Dermis blood vessel endothelial cell (primary cell): Measurements from ENCODE around the gene RPL6. TPM values are rescaled to one million over a fixed set of nuclear protein-coding genes. Genes with fewer than 3 reads are reported as not detected.
"Not testable (repeated sequence)": the region's sequence is repeated elsewhere in the genome, so short reads cannot be mapped to it uniquely, and the experiment has no call there.

Experiments
- DNase-seq: peaks from one replicate; pipeline ENCODE4 v3.0.0; 2010
- total RNA-seq: library from RNA; depleted of rRNA; stranded (reverse); fragments of >200 nt; gene quantifications from 2 replicates; pipeline ENCODE4 v1.2.3, GENCODE V29; 2014

Gene RPL6
- 1,017 and 1,050 TPM in 2 replicates for total RNA-seq

GRCh38 chr12:112409064-112409905 lies at the start of gene RPL6:
Gene RPL6, minus strand, starts transcription at chr12:112409605. Its CDS starts 949 bp downstream, at chr12:112408656.
- DNase-seq = peak; percentile 95

DNA sequence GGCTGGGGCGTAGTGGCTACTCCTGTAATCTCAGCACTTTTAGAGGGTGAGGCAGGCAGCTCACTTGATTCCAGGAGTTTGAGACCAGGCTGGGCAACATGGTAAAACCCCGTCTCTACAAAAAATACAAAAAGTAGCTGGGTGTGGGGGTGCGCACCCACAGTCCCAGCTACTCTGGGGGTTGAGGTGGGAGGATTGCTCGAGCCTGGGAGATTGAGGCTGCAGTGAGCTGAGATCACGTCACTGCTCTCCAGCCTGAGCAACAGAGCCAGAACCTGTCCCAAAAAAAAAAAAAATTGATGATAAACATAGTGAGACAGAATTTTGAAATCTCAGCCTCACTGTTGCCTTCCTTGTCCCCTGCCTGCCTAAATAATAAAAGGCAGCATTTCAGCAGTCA lies 49.3 kb upstream of the RPL6 start:
- no peak for DNase-seq

- no peak for DNase-seq
Observed at GRCh38 chr12:112458330-112458729, 48.9 kb upstream of the RPL6 start.

DNA sequence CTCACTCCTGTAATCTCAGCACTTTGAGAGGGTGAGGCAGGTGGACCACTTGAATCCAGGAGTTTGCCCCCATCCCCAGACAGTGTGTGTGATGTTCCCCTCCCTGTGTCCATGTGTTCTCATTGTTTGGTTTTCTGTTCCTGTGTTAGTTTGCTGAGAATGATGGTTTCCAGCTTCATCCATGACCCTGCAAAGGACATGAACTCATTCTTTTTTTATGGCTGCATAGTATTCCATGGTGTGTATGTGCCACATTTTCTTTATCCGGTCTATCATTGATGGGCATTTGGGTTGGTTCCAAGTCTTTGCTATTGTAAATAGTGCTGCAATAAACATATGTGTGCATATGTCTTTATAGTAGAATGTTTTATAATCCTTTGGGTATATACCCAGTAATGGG lies 47.7 kb upstream of the RPL6 start:
- not testable (repeated sequence) for DNase-seq

- no peak for DNase-seq
Observed at GRCh38 chr12:112456029-112456428, 46.6 kb upstream of the RPL6 start.

DNA sequence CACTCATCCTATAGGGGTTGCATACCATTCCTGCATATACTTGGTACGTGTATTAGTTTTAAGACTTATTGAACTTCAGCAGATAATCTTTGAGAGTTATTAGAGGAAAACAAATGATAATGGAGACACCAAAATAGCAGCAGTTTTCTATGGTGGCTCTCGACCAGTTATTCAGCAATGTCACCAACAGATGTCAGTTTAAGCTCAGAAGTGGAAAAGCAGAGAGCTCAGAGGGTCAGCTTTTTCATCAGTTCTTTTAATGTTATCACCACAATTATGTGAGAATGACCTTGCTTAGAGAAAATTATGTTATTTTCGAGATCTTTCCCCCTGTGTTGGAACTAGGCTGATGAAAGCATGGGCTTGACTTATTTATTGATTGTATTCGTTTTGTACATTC lies 41.3 kb upstream of the RPL6 start:
- DNase-seq = no peak

DNA sequence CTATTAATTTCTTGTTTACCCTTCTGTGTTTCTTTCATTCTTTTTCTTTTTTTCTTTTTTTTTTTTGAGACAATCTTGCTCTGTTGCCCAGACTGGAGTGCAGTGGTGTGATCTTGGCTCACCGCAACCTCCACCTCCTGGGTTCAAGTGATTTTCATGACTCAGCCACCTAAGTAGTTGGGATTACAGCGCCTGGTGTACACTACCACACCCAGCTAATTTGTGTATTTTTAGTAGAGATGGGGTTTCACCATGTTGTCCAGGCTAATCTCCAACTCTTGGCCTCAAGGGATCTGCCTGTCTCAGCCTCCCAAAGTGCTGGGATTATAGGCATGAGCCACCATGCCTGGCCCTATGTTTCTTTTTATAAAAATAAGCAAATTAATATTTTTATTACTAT lies 38.8 kb upstream of the RPL6 start:
- not testable (repeated sequence) for DNase-seq

DNA sequence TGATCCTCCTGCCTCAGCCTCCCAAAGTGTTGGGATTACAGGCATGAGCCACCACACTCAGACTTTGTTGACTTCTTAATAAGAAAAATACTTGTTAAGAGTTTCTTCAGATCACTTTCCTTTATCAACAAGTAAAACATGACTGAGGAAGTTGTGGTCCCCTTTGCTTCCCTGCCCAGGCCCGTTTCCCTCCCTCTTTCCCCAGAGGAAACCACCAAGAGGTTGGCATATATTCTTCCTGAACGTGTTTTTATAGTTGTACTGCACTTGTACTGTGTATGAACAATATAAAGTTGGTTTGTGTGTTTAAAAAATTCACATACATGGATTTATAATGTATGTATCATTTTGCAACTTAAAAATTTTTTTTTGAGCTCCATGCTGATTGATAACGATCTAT lies 37.7 kb upstream of the RPL6 start:
- no peak for DNase-seq

GRCh38 chr12:112446008-112446725 lies 36.8 kb upstream of the RPL6 start:
- DNase-seq = no peak

DNA sequence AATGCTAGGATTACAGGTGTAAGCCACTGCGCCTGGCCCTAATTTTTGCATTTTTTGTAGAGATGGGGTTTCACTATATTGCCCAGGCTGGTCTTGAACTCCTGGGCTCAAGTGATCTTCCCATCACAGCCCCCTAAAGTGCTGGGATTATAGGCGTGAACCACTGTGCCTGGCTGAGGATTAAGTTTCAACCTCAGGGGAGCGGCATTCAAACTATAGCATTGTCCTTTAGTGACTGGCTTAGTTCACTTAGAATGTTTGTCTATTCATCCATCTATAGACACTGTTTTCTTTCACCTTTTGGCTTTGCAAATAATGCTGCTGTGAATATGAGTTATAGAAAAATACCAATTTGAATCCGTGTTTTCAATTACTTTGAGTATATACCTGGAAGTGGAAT lies 34.5 kb upstream of the RPL6 start:
- no peak for DNase-seq

GRCh38 chr12:112440653-112441052 lies 31.2 kb upstream of the RPL6 start:
- not testable (repeated sequence) for DNase-seq

DNA sequence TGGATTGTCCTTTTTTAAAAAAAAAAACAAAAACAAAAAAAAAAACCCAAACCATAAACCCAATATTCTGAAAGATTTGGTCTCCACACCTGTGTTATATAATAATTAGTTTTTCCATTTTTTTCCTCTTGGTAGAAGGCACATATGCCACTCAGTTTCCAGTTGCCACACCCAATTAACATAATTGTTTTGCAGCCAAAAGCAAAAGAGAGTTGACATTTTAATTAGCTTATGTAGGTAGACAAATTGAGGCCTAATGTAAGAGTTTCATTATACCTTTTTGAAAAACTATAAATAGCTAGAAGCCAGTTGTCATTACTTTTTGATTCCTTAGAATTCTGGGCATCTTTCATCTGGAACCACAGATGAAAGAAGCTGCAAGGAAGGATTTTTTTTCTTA lies 30.4 kb upstream of the RPL6 start:
- no peak for DNase-seq

DNA sequence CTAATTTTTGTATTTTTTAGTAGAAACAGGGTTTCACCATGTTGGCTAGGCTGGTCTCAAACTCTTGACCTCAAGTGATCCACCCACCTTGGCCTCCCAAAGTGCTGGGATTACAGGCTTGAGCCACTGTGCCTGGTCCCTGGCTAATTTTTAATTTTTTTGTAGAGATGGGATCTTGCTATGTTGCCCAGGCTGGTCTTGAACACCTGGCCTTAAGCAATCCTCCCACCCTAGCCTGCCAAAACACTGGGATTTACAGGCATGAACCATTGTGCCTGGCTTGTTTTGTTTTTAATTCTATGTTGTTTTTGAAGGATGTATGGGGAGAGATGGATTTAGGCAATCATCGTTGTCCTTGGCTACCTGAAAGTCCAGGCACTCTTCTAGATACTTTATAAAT lies 29.2 kb upstream of the RPL6 start:
- DNase-seq = not testable (repeated sequence)

DNA sequence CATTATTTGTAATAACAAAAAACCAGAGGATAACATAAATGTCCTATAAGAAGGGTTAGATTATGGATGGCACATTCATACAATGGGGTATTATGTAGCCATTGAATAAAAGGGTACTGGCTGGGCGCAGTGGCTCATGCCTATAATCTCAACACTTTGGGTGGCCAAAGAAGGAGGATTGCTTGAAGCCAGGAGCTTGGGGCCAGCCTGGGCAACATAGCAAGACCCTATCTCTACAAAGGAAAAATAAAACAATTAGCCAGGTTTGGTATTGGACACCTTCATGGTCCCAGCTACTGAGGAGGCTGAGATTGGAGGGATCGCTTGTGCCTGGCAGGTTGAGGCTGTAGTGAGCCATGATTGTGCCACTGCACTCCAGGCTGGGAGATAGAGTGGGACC lies 24.1 kb upstream of the RPL6 start:
- no peak for DNase-seq

DNA sequence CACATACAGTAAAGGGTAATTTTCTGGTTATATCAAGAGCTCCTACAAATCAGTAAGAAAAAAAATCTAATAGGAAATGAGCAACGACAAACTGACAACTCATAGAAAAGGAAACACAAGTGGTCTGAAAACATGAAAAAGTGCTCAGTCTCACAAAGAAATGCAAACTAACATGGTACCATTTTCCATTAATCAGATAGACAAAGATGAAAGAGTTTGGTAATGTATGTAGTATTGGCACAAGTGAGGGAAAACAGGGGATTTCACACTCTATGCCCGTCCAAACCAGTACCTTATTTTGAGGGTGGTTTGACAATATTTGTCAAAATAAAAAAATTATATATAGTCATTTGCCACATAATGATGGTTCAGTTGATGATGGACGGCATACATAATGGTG lies 22.6 kb upstream of the RPL6 start:
- no peak for DNase-seq

DNA sequence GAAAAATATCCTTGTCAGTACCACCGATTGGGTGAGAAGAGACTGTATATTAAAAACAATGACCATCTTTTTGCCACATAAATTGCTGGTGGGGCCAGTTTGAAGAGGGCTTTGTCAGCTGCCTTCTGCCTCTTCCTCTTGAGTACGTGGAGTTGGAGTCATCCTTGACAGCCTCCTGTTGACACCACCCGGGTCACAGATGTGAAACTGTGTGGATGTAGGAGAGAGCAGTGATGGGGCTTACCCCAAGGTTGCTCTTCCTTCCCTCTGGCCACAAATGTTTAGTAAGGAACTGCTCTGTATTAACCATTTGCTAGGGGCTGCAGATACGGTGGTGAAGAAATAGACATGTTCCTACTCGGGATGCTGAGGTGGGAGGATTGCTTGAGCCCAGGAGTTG lies 21.5 kb upstream of the RPL6 start:
- DNase-seq = no peak

GRCh38 chr12:112427760-112428159 lies 18.4 kb upstream of the RPL6 start:
- no peak for DNase-seq

DNA sequence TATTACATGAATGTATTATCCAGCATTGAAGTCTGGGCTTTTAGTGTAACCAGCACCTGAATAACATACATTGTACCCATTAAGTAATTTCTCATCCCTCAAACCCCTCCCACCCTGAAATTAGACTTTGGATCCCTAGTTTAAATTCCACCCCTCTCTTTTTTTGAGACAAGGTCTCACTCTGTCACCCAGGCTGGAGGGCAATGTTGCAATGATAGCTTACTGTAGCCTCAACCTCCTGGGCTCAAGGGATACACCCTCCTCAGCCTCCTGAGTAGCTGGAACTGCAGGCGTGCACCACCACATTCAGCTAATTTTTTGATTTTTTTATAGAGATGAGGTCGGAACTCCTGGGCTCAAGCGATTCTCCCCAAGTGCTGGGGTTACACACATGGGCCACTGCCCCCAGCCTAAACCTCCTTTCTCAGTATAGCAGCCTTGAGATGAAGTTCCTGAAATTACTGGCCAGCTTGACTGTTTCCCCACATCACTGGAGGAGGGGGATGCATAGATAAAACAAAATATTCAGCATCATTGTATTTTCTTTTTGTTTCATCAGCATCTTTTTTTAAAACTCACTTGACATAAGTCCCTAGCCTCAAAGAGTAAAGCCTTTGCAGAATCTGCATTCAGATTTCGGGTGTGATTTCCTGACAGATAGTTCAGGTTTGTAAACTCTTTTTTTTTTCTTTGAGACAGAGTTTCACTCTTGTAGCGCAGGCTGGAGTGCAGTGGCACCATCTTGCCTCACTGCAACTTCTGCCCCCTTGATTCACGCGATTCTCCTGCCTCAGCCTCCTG lies 16.4 kb upstream of the RPL6 start:
- no peak for DNase-seq

DNA sequence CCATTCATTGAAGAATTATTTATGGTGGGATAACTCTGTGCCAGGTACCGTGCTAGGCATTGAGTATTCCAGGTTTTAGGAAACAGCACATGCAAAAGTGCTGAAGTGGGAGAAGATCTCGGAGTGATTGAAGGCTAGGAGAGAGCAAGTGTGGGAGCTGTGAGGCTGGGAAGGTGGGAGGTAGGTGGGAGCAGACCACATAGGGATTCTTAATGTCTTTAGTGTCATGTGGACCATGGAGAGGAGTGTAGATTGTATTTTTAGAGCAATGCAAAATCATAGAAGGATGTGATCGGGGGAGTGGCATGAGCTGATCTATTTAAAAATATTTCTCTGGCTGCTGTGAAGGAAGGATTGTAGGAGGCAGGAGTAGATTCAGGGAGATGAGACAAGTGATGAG lies 14.7 kb upstream of the RPL6 start:
- no peak for DNase-seq

DNA sequence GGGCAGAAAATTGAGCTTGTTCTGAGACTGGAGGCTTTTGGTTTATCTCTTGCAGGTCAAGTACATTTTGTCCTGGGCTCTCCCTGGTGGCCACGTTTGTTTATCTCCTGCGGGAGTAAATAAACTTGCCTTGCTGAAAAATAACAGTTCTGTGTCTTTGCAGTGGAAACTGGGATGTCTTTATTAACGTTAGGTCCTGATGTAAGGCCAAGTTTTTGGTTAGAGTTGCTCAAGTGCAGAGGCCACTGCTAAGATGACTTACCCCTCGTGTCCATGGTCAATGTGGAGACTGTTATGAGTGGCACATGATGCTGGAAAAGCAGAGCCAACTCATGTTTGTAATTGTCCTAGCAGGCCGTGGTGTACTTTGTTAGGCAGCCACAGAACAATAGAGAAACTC lies 13.1 kb upstream of the RPL6 start:
- DNase-seq = peak; percentile 33

DNA sequence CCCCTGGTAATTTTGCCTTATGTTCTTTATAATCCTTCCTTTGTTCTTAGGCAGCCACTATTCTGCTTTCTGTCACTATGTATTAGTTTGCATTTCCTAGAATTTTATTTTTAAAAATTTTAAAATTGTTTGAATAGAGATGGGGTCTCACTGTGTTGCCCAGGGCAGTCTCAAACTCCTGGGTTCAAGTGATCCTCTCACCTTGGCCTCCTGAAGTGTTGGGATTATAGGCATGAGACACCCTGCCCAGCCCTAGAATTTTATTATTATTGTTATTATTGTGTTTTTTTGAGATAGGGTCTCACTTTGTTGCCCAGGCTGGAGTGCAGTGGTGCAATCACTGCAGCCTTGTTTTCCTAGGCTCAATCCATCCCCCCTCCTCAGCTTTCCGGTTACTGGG lies 12.0 kb upstream of the RPL6 start:
- no peak for DNase-seq

GRCh38 chr12:112420740-112421139 lies 11.3 kb upstream of the RPL6 start:
- DNase-seq = no peak
